ENCODE measurements around the gene PLD5. TPM values are rescaled to one million over a fixed set of nuclear protein-coding genes. Genes with fewer than 3 reads are reported as not detected.
"Not testable (repeated sequence)": the region's sequence is repeated elsewhere in the genome, so short reads cannot be mapped to it uniquely, and the experiment has no call there.

Gene PLD5
- total RNA-seq, 2 experiments from 2014 or later = not detected

GRCh38 chr1:242404296-242404695 lies 120.2 kb downstream of the PLD5 start:
- no peak overlapping the region for H3K27ac Mint-ChIP-seq

GRCh38 chr1:242402956-242403355 lies 121.5 kb downstream of the PLD5 start:
- CTCF ChIA-PET = no interaction called here
- Mint-ChIP-seq H3K4me3 (no peak overlapping the region), H3K27me3 (ENCODE audit: low read depth) (no peaks in the 10 kb centered on the region), H3K36me3 (ENCODE audit: low read depth) (no peaks in the 10 kb centered on the region), H3K4me1 (ENCODE audit: low read depth) (no peaks in the 10 kb centered on the region), H3K9me3 (ENCODE audit: insufficient read depth) (no peaks in the 10 kb centered on the region), H3K27ac (no peak overlapping the region)
- POLR2A ChIA-PET = no interaction called here
- no peak for DNase-seq
- no peak for ATAC-seq

More at GRCh38 chr1:242404296-242404695, 120.2 kb downstream of the PLD5 start:
- DNase-seq (no peak), ATAC-seq (no peak)
- Mint-ChIP-seq H3K9me3 (ENCODE audit: insufficient read depth) (no peaks in the 10 kb centered on the region), H3K27me3 (ENCODE audit: low read depth) (no peaks in the 10 kb centered on the region), H3K4me3 (no peak overlapping the region), H3K4me1 (ENCODE audit: low read depth) (no peaks in the 10 kb centered on the region), H3K36me3 (ENCODE audit: low read depth) (no peaks in the 10 kb centered on the region)
- ChIA-PET POLR2A (no interaction called here), CTCF (no interaction called here)

GRCh38 chr1:242401937-242402336 lies 122.6 kb downstream of the PLD5 start:
- POLR2A ChIA-PET = no interaction called here
- no peaks in the 10 kb centered on the region for H3K4me1 Mint-ChIP-seq (ENCODE audit: low read depth)
- ATAC-seq (no peak), DNase-seq (no peak)
- no peak overlapping the region for H3K27ac Mint-ChIP-seq
- H3K4me3 Mint-ChIP-seq = no peak overlapping the region
- H3K27me3 Mint-ChIP-seq (ENCODE audit: low read depth) = no peaks in the 10 kb centered on the region
- no peaks in the 10 kb centered on the region for H3K36me3 Mint-ChIP-seq (ENCODE audit: low read depth)
- CTCF ChIA-PET = no interaction called here
- H3K9me3 Mint-ChIP-seq (ENCODE audit: insufficient read depth) = no peaks in the 10 kb centered on the region

GRCh38 chr1:242398351-242398750 lies 126.1 kb downstream of the PLD5 start:
- CTCF ChIA-PET = no interaction called here
- H3K9me3 Mint-ChIP-seq (ENCODE audit: insufficient read depth) = no peaks in the 10 kb centered on the region
- H3K27ac Mint-ChIP-seq = no peak overlapping the region
- H3K36me3 Mint-ChIP-seq (ENCODE audit: low read depth) = no peaks in the 10 kb centered on the region
- H3K4me3 Mint-ChIP-seq = no peak overlapping the region
- ATAC-seq (no peak), DNase-seq (no peak)
- H3K27me3 Mint-ChIP-seq (ENCODE audit: low read depth) = no peaks in the 10 kb centered on the region
- POLR2A ChIA-PET = no interaction called here
- no peaks in the 10 kb centered on the region for H3K4me1 Mint-ChIP-seq (ENCODE audit: low read depth)

- CTCF ChIA-PET = no interaction called here
- DNase-seq (no peak), ATAC-seq (no peak)
- peaks cover 9% of the 10 kb centered on the region for H3K9me3 Mint-ChIP-seq (ENCODE audit: insufficient read depth)
- H3K27ac Mint-ChIP-seq = no peak overlapping the region
- POLR2A ChIA-PET = no interaction called here
- no peaks in the 10 kb centered on the region for H3K36me3 Mint-ChIP-seq (ENCODE audit: low read depth)
- H3K4me1 Mint-ChIP-seq (ENCODE audit: low read depth) = no peaks in the 10 kb centered on the region
- H3K4me3 Mint-ChIP-seq = no peak overlapping the region
- H3K27me3 Mint-ChIP-seq (ENCODE audit: low read depth) = no peaks in the 10 kb centered on the region
Measured at GRCh38 chr1:242391896-242392295, 132.6 kb downstream of the PLD5 start.

- H3K36me3 Mint-ChIP-seq (ENCODE audit: low read depth); H3K27ac Mint-ChIP-seq; DNase-seq; H3K27me3 Mint-ChIP-seq (ENCODE audit: low read depth); POLR2A ChIA-PET; CTCF ChIA-PET; H3K4me3 Mint-ChIP-seq; H3K9me3 Mint-ChIP-seq (ENCODE audit: insufficient read depth); H3K4me1 Mint-ChIP-seq (ENCODE audit: low read depth); ATAC-seq: not testable (repeated sequence)
Measured at GRCh38 chr1:242376121-242376520, 148.4 kb downstream of the PLD5 start.

- ATAC-seq; H3K27me3 Mint-ChIP-seq (ENCODE audit: low read depth); H3K9me3 Mint-ChIP-seq (ENCODE audit: insufficient read depth); H3K27ac Mint-ChIP-seq; DNase-seq; H3K4me3 Mint-ChIP-seq; CTCF ChIA-PET; H3K4me1 Mint-ChIP-seq (ENCODE audit: low read depth); H3K36me3 Mint-ChIP-seq (ENCODE audit: low read depth); POLR2A ChIA-PET: not testable (repeated sequence)
Measured at GRCh38 chr1:242350446-242350845, 174.1 kb downstream of the PLD5 start.

GRCh38 chr1:242349636-242350035 lies 174.9 kb downstream of the PLD5 start:
- DNase-seq = no peak
- H3K4me3 Mint-ChIP-seq = no peak overlapping the region
- H3K4me1 Mint-ChIP-seq (ENCODE audit: low read depth) = no peaks in the 10 kb centered on the region
- H3K36me3 Mint-ChIP-seq (ENCODE audit: low read depth) = no peaks in the 10 kb centered on the region
- peaks cover 5% of the 10 kb centered on the region for H3K9me3 Mint-ChIP-seq (ENCODE audit: insufficient read depth)
- H3K27ac Mint-ChIP-seq = no peak overlapping the region
- ATAC-seq = no peak
- ChIA-PET POLR2A (no interaction called here), CTCF (no interaction called here)
- no peaks in the 10 kb centered on the region for H3K27me3 Mint-ChIP-seq (ENCODE audit: low read depth)

- ATAC-seq; H3K27ac Mint-ChIP-seq; H3K36me3 Mint-ChIP-seq (ENCODE audit: low read depth); H3K4me1 Mint-ChIP-seq (ENCODE audit: low read depth); H3K27me3 Mint-ChIP-seq (ENCODE audit: low read depth); H3K9me3 Mint-ChIP-seq (ENCODE audit: insufficient read depth); H3K4me3 Mint-ChIP-seq; CTCF ChIA-PET; POLR2A ChIA-PET; DNase-seq: not testable (repeated sequence)
Measured at GRCh38 chr1:242330865-242331264, 193.6 kb downstream of the PLD5 start.

GRCh38 chr1:242327381-242327780 lies 197.1 kb downstream of the PLD5 start:
- ATAC-seq; H3K4me1 Mint-ChIP-seq (ENCODE audit: low read depth); POLR2A ChIA-PET; H3K4me3 Mint-ChIP-seq; H3K36me3 Mint-ChIP-seq (ENCODE audit: low read depth); DNase-seq; CTCF ChIA-PET; H3K9me3 Mint-ChIP-seq (ENCODE audit: insufficient read depth); H3K27ac Mint-ChIP-seq; H3K27me3 Mint-ChIP-seq (ENCODE audit: low read depth): not testable (repeated sequence)

- H3K27me3 Mint-ChIP-seq (ENCODE audit: low read depth); POLR2A ChIA-PET: not testable (repeated sequence)
Measured at GRCh38 chr1:242321981-242322380, 202.5 kb downstream of the PLD5 start.

GRCh38 chr1:242318140-242318539 lies 206.4 kb downstream of the PLD5 start:
- Mint-ChIP-seq H3K9me3 (ENCODE audit: insufficient read depth) (no peaks in the 10 kb centered on the region), H3K4me1 (ENCODE audit: low read depth) (no peaks in the 10 kb centered on the region), H3K4me3 (no peak overlapping the region), H3K27me3 (ENCODE audit: low read depth) (no peaks in the 10 kb centered on the region), H3K36me3 (ENCODE audit: low read depth) (no peaks in the 10 kb centered on the region), H3K27ac (no peak overlapping the region)
- DNase-seq (no peak), ATAC-seq (no peak)
- CTCF ChIA-PET = no interaction called here
- POLR2A ChIA-PET = no interaction called here

More at GRCh38 chr1:242321981-242322380, 202.5 kb downstream of the PLD5 start:
- CTCF ChIA-PET; H3K36me3 Mint-ChIP-seq (ENCODE audit: low read depth); H3K4me1 Mint-ChIP-seq (ENCODE audit: low read depth); H3K4me3 Mint-ChIP-seq; ATAC-seq; H3K27ac Mint-ChIP-seq; H3K9me3 Mint-ChIP-seq (ENCODE audit: insufficient read depth); DNase-seq: not testable (repeated sequence)

GRCh38 chr1:242314865-242315264 lies 209.6 kb downstream of the PLD5 start:
- H3K4me1 Mint-ChIP-seq (ENCODE audit: low read depth); DNase-seq; H3K4me3 Mint-ChIP-seq; H3K9me3 Mint-ChIP-seq (ENCODE audit: insufficient read depth); H3K36me3 Mint-ChIP-seq (ENCODE audit: low read depth); POLR2A ChIA-PET; CTCF ChIA-PET; H3K27me3 Mint-ChIP-seq (ENCODE audit: low read depth); ATAC-seq; H3K27ac Mint-ChIP-seq: not testable (repeated sequence)
